ENCODE data around the gene C2CD4C.

- TF ChIP-seq CTCF (IDR thresholded peaks at IDR 0.05 in 2 of 3, conservative IDR thresholded peaks at IDR 0.05 in 1 of 3; ENCODE audit: borderline replicate concordance in 1 of 3, insufficient read depth in 1 of 3, low read depth in 2 of 3, low read length in 2 of 3) (no peak), REST (IDR thresholded peaks at IDR 0.05; ENCODE audit: low read depth) (no peak), ELF1 (IDR thresholded peaks at IDR 0.05; ENCODE audit: borderline replicate concordance, low read depth) (no peak), YY1 (IDR thresholded peaks at IDR 0.05; ENCODE audit: extremely low read depth, insufficient replicate concordance, low read depth, low read length) (no peak), RAD21 (IDR thresholded peaks at IDR 0.05; ENCODE audit: low read depth) (no peak), POLR2AphosphoS5 (IDR thresholded peaks at IDR 0.05; ENCODE audit: low read depth, low read length) (no peak)
- TF ChIP-seq, protein P1, sequence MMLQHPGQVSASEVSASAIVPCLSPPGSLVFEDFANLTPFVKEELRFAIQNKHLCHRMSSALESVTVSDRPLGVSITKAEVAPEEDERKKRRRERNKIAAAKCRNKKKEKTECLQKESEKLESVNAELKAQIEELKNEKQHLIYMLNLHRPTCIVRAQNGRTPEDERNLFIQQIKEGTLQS (IDR thresholded peaks at IDR 0.05) = no peak
Measured at GRCh38 chr19:392375-392970, 16.5 kb downstream of the C2CD4C start.

Data from HCT116 (cell line).